AG09309 (cell line): Measurements from ENCODE around the gene LRP1.

Experiments used
- DNase-seq: peaks from one replicate; pipeline ENCODE4 v3.0.0-alpha.2; 2010; ENCODE audit warnings: low read depth
- H3K4me3 ChIP-seq: 2 replicates; pipeline ENCODE4 v1.5.1; 2011; ENCODE audit warnings: mild to moderate bottlenecking, low read depth, low read length, moderate library complexity; ENCODE audit not compliant: control insufficient read depth
- TF ChIP-seq, protein P1 (sequence below): IDR thresholded peaks from 2 replicates; pipeline ENCODE4 v1.5.1; 2011; ENCODE audit warnings: mild to moderate bottlenecking, low read depth, low read length, inconsistent platforms; ENCODE audit not compliant: insufficient read depth, control insufficient read depth; ENCODE audit errors: missing control alignments

LRP1 gene

DNA sequence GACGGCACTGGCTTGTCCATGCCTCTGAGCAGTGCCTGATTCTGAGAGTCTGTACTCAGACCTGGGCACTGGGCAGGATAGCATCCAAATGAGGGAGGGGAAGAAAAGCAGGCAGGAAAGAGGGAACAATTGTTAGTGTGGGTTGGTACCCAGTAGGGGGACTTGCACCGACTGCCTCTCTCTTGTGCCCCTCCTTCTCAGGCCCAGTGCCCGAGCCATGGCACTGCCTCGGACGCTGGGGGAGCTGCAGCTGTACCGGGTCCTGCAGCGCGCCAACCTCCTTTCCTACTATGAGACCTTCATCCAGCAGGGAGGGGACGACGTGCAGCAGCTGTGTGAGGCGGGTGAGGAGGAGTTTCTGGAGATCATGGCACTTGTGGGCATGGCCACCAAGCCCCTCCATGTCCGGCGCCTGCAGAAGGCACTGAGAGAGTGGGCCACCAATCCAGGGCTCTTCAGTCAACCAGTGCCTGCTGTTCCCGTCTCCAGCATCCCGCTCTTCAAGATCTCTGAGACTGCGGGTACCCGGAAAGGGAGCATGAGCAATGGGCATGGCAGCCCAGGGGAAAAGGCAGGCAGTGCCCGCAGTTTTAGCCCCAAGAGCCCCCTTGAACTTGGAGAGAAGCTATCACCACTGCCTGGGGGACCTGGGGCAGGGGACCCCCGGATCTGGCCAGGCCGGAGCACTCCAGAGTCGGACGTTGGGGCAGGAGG, 37.2 kb upstream of the LRP1 start:
- H3K4me3 ChIP-seq: peak overlapping the region; percentile 86
- DNase-seq: no peak
- TF ChIP-seq, protein P1, sequence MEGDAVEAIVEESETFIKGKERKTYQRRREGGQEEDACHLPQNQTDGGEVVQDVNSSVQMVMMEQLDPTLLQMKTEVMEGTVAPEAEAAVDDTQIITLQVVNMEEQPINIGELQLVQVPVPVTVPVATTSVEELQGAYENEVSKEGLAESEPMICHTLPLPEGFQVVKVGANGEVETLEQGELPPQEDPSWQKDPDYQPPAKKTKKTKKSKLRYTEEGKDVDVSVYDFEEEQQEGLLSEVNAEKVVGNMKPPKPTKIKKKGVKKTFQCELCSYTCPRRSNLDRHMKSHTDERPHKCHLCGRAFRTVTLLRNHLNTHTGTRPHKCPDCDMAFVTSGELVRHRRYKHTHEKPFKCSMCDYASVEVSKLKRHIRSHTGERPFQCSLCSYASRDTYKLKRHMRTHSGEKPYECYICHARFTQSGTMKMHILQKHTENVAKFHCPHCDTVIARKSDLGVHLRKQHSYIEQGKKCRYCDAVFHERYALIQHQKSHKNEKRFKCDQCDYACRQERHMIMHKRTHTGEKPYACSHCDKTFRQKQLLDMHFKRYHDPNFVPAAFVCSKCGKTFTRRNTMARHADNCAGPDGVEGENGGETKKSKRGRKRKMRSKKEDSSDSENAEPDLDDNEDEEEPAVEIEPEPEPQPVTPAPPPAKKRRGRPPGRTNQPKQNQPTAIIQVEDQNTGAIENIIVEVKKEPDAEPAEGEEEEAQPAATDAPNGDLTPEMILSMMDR: peak; percentile 35

DNA sequence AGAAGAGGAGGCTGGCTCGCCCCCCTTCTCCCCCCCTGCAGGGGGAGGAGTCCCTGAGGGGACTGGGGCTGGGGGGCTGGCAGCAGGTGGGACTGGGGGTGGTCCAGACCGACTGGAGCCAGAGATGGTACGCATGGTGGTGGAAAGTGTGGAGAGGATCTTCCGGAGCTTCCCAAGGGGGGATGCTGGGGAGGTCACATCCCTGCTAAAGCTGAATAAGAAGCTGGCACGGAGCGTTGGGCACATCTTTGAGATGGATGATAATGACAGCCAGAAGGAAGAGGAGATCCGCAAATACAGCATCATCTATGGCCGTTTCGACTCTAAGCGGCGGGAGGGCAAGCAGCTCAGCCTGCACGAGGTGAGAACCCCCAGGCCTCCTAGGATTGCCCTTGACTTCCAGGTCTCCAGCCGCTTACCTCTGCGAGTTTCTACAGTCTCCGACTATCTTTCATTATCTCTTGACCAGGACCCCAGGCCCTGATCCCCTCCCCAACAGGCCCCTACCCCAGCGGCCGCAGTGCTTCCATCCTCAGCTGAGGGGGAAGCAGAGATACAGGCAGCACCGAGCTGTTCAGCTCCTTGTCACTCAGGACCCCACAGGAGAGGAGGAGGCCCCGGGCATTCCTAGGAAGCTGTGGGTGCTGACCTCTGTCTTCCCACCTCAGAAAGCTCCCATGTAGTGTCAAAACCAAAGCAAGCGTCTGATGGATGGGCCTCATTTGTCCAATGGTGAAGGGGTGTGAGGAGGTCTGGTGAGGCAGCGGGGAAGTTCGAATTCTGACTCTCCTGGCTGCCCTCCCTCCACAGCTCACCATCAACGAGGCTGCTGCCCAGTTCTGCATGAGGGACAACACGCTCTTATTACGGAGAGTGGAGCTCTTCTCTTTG, 36.4 kb upstream of the LRP1 start:
- H3K4me3 ChIP-seq: peak overlapping the region; percentile 86
- no peak for DNase-seq
- TF ChIP-seq, protein P1: no peak

DNA sequence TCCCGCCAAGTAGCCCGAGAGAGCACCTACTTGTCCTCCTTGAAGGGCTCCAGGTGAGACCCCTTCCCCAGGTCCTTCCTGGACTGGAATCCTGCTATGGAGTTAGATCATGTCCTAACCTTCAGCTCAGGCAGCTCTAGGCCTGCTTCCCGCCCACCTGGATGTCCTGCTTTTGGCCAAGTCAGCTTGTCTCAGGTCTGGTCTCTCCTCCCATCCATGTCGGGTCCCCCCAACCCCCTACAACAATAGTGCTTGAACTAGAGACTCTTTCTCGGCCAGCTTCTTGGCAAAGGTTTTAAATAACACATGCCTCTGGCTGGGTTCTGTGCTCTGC, 35.8 kb upstream of the LRP1 start:
- TF ChIP-seq, protein P1: no peak
- no peak for DNase-seq
- H3K4me3 ChIP-seq: no peak overlapping the region

DNA sequence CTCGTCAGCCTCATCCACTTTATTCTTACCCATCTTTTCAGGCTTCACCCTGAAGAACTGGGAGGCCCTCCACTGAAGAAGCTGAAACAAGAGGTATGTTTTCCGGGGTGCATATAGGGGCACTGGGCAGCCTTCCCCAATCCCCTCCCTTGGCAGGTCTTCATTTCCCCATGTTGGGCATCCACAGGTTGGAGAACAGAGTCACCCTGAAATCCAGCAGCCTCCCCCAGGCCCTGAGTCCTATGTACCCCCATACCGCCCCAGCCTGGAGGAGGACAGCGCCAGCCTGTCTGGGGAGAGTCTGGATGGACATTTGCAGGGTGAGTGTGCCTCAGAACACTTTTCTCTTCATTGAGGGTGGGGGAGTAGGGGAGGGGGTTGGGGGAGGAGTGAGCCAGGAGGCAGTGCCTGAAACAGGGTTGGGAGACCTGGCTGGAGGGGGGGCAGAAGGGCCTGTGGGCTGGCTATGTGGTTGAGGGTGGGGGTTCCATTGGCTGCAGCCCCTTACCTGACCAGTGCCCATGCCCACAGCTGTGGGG, 35.3 kb upstream of the LRP1 start:
- TF ChIP-seq, protein P1: no peak
- H3K4me3 ChIP-seq: no peak overlapping the region; the same call in 1 of the 2 replicates
- DNase-seq: no peak

DNA sequence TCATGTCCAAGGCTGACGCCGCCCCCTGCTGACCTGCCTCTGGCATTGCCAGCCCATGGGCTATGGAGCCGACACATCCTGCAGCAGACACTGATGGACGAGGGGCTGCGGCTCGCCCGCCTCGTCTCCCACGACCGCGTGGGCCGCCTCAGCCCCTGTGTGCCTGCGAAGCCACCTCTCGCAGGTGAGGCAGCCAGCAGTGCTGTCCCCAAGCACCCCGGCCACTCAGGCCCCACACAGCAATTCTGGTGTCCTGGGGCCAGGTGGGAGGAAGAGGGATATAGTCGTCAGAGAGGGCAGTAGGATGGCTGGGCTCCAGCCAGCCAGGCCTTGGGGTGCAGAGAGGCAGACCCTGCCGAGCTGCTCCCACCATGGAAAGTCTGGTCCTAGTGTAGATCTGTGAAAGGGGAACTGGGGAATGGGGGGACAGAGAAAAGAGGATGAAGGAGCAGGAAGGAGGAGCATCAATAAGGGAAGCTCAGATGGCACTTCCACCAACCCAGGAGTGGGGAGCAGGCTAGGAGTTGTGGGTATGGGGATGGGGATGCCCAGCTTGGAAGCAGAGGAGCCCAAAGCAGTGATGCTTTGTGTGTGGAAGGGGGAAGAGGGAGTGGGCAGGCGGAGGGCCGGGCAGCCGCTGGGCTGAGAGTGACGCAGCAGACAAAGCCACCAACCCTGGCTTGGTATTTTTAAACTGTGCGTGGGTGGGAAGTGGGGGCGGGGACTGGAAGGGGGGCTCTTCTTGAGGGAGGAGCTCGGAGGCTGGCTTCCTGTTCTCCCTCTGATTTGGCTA, 34.7 kb upstream of the LRP1 start:
- H3K4me3 ChIP-seq: no peak overlapping the region
- DNase-seq: peak; percentile 62
- TF ChIP-seq, protein P1: peak; percentile 66
